ENCODE data around the gene STXBP2. TPM values are rescaled to one million over a fixed set of nuclear protein-coding genes. Genes with fewer than 3 reads are reported as not detected.

STXBP2 gene
- total RNA-seq, 2 donors from 2014 or later, result 119 to 126 TPM

DNA sequence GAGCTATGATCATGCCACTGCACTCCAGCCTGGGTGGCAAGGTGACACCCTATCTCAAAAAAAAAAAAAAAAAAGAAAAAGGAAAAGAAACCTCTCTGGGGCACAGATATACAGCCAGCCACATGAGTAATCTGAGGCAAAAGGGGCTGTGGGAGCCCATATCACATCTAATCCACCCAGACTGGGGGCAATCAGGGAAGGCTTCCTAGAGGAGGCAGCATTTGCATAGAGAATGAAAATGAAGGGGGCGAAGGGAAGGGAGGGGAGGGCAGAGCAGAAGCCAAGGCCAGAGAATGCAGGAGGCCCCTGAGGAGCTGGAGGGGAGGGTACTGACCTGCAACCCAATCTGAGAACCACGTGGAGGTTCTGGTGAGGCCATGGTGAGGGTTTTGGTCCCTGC is 13.2 kb downstream of the STXBP2 start:
- peaks cover 7% of the 10 kb centered on the region for H3K36me3 ChIP-seq (ENCODE audit: control insufficient read depth, insufficient read depth, low read length)
- Mint-ChIP-seq H3K27ac (no peak overlapping the region), H3K27me3 (ENCODE audit: insufficient read depth) (peaks cover 46% of the 10 kb centered on the region), H3K4me3 (no peak overlapping the region), H3K36me3 (ENCODE audit: low read depth) (peaks cover 11% of the 10 kb centered on the region), H3K4me1 (peaks cover 8% of the 10 kb centered on the region), H3K9me3 (no peaks in the 10 kb centered on the region)
- H3K27me3 ChIP-seq (ENCODE audit: control insufficient read depth, insufficient read depth, low read length, poor library complexity, severe bottlenecking), result peaks cover 6% of the 10 kb centered on the region
- no peaks in the 10 kb centered on the region for H3K9me3 ChIP-seq (ENCODE audit: control insufficient read depth, low read length)
- H3K27ac ChIP-seq (ENCODE audit: low read depth, low read length), result no peak overlapping the region
- TF ChIP-seq, protein P1, sequence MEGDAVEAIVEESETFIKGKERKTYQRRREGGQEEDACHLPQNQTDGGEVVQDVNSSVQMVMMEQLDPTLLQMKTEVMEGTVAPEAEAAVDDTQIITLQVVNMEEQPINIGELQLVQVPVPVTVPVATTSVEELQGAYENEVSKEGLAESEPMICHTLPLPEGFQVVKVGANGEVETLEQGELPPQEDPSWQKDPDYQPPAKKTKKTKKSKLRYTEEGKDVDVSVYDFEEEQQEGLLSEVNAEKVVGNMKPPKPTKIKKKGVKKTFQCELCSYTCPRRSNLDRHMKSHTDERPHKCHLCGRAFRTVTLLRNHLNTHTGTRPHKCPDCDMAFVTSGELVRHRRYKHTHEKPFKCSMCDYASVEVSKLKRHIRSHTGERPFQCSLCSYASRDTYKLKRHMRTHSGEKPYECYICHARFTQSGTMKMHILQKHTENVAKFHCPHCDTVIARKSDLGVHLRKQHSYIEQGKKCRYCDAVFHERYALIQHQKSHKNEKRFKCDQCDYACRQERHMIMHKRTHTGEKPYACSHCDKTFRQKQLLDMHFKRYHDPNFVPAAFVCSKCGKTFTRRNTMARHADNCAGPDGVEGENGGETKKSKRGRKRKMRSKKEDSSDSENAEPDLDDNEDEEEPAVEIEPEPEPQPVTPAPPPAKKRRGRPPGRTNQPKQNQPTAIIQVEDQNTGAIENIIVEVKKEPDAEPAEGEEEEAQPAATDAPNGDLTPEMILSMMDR (conservative IDR thresholded peaks at IDR 0.05), result no peak
- H3K4me3 ChIP-seq (ENCODE audit: low read length), result no peak overlapping the region
- DNase-seq, result no peak
- no peaks in the 10 kb centered on the region for H3K4me1 ChIP-seq (ENCODE audit: control insufficient read depth, insufficient read depth, low read length)
- no peak overlapping the region for H3K9ac ChIP-seq (ENCODE audit: extremely low read depth, low read length, poor library complexity, severe bottlenecking)
- 43 to 47% methylated on average over 1 to 2 of the region's 2 CpGs for WGBS, 2 experiments (ENCODE audit: insufficient coverage in 1 of 2, insufficient read length in 1 of 2)

GRCh38 chr19:7652061-7652641 is 15.2 kb downstream of the STXBP2 start:
- no peak overlapping the region for H3K4me3 Mint-ChIP-seq
- peaks cover 11% of the 10 kb centered on the region for H3K36me3 Mint-ChIP-seq (ENCODE audit: low read depth)
- H3K4me1 Mint-ChIP-seq, result no peaks in the 10 kb centered on the region
- no peak overlapping the region for H3K27ac Mint-ChIP-seq
- peak overlapping the region; percentile 13 for H3K9ac ChIP-seq (ENCODE audit: extremely low read depth, low read length, poor library complexity, severe bottlenecking)
- no peaks in the 10 kb centered on the region for H3K9me3 Mint-ChIP-seq
- DNase-seq, result peak; percentile 95
- TF ChIP-seq, protein P1 (conservative IDR thresholded peaks at IDR 0.05), result peak; percentile 99
- WGBS, 2 experiments (ENCODE audit: insufficient coverage in 1 of 2, insufficient read length in 1 of 2), result 7 to 13% methylated on average over 19 to 28 of the region's 28 CpGs
- H3K4me1 ChIP-seq (ENCODE audit: control insufficient read depth, insufficient read depth, low read length), result no peaks in the 10 kb centered on the region
- H3K9me3 ChIP-seq (ENCODE audit: control insufficient read depth, low read length), result no peaks in the 10 kb centered on the region
- H3K27me3 Mint-ChIP-seq (ENCODE audit: insufficient read depth), result peaks cover 54% of the 10 kb centered on the region
- H3K4me3 ChIP-seq (ENCODE audit: low read length), result peak overlapping the region; percentile 73
- H3K27ac ChIP-seq (ENCODE audit: low read depth, low read length), result no peak overlapping the region
- no peaks in the 10 kb centered on the region for H3K36me3 ChIP-seq (ENCODE audit: control insufficient read depth, insufficient read depth, low read length)
- H3K27me3 ChIP-seq (ENCODE audit: control insufficient read depth, insufficient read depth, low read length, poor library complexity, severe bottlenecking), result peaks cover 9% of the 10 kb centered on the region

GRCh38 chr19:7654401-7654800 is 17.5 kb downstream of the STXBP2 start:
- Mint-ChIP-seq H3K36me3 (ENCODE audit: low read depth) (no peaks in the 10 kb centered on the region), H3K4me3 (no peak overlapping the region), H3K4me1 (no peaks in the 10 kb centered on the region), H3K9me3 (no peaks in the 10 kb centered on the region), H3K27ac (no peak overlapping the region), H3K27me3 (ENCODE audit: insufficient read depth) (peaks cover 63% of the 10 kb centered on the region)
- Histone ChIP-seq H3K27ac (ENCODE audit: low read depth, low read length) (no peak overlapping the region), H3K36me3 (ENCODE audit: control insufficient read depth, insufficient read depth, low read length) (no peaks in the 10 kb centered on the region), H3K9me3 (ENCODE audit: control insufficient read depth, low read length) (no peaks in the 10 kb centered on the region), H3K9ac (ENCODE audit: extremely low read depth, low read length, poor library complexity, severe bottlenecking) (no peak overlapping the region), H3K27me3 (ENCODE audit: control insufficient read depth, insufficient read depth, low read length, poor library complexity, severe bottlenecking) (peaks cover 9% of the 10 kb centered on the region), H3K4me3 (ENCODE audit: low read length) (no peak overlapping the region), H3K4me1 (ENCODE audit: control insufficient read depth, insufficient read depth, low read length) (no peaks in the 10 kb centered on the region)
- 83 to 88% methylated on average over 4 to 6 of the region's 8 CpGs for WGBS, 2 experiments (ENCODE audit: insufficient coverage in 1 of 2, insufficient read length in 1 of 2)
- TF ChIP-seq, protein P1 (conservative IDR thresholded peaks at IDR 0.05), result no peak
- DNase-seq, result no peak
